ENCODE data around the gene ATG9A. TPM values are rescaled to one million over a fixed set of nuclear protein-coding genes. Genes with fewer than 3 reads are reported as not detected.

The ATG9A gene
- total RNA-seq, 1 experiment from 2014 or later, result 42.9 TPM

DNA sequence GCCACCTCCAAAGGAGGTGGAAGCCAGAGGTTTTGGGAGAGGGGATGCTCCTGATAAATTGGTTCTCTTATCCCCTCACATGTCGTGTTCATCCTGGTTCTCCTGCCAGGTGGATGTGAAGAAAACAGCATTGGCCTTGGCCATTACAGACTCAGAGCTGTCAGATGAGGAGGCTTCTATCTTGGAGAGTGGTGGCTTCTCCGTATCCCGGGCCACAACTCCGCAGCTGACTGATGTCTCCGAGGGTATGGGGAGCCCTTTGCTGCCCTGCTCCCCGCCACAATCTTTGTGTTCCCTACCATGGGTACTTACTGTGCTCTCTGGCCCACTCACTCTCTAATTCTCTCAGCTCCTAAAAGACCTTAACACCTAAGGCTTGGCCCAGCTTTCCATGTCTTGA is 47.9 kb downstream of the ATG9A start (continued):
- TF ChIP-seq, protein P1, sequence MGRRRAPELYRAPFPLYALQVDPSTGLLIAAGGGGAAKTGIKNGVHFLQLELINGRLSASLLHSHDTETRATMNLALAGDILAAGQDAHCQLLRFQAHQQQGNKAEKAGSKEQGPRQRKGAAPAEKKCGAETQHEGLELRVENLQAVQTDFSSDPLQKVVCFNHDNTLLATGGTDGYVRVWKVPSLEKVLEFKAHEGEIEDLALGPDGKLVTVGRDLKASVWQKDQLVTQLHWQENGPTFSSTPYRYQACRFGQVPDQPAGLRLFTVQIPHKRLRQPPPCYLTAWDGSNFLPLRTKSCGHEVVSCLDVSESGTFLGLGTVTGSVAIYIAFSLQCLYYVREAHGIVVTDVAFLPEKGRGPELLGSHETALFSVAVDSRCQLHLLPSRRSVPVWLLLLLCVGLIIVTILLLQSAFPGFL (CRISPR knock-in tag; IDR thresholded peaks at IDR 0.05; ENCODE audit: borderline replicate concordance), result no peak

DNA sequence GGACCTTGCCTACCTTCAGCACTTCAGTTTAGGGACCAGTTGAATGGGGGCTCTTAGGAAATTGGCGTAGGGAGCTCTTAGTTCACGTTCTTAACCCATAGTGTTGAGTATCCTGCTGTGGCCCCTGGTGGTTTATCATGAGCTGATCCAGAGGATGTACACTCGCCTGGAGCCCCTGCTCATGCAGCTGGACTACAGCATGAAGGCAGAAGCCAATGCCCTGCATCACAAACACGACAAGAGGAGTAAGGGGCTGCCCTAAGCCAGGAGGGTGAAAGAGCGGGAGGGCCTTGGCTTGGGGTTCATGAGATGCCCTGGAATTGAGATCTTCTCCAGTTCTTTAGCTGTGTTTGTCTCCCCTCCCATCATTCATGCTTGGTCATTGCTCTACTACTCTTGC is 48.5 kb downstream of the ATG9A start:
- DNase-seq (ENCODE audit: low spot score), result no peak
- H3K9me3 Mint-ChIP-seq, result no peaks in the 10 kb centered on the region
- peaks cover 27% of the 10 kb centered on the region for H3K36me3 Mint-ChIP-seq
- H3K4me3 Mint-ChIP-seq, result no peak overlapping the region
- ChIA-PET CTCF (no interaction called here), POLR2A (no interaction called here)
- H3K27me3 Mint-ChIP-seq (ENCODE audit: low read depth), result no peaks in the 10 kb centered on the region
- H3K27ac Mint-ChIP-seq, result no peak overlapping the region
- no peak for ATAC-seq
- peaks cover 14% of the 10 kb centered on the region for H3K4me1 Mint-ChIP-seq
- TF ChIP-seq IRF1 (CRISPR knock-in tag; IDR thresholded peaks at IDR 0.05) (no peak), HMGA2 (CRISPR knock-in tag; IDR thresholded peaks at IDR 0.05) (no peak), GRHL2 (CRISPR knock-in tag; IDR thresholded peaks at IDR 0.05; ENCODE audit: insufficient replicate concordance, severe bottlenecking) (no peak), ELF4 (CRISPR knock-in tag; IDR thresholded peaks at IDR 0.05; ENCODE audit: low read depth) (no peak), ZNF263 (CRISPR knock-in tag; IDR thresholded peaks at IDR 0.05; ENCODE audit: low read depth) (no peak), ZNF396 (CRISPR knock-in tag; IDR thresholded peaks at IDR 0.05; ENCODE audit: borderline replicate concordance) (no peak), ZNF416 (CRISPR knock-in tag; IDR thresholded peaks at IDR 0.05) (no peak), ETV6 (CRISPR knock-in tag; IDR thresholded peaks at IDR 0.05) (no peak), NFE2L1 (CRISPR knock-in tag; IDR thresholded peaks at IDR 0.05) (no peak), PRRX2 (CRISPR knock-in tag; IDR thresholded peaks at IDR 0.05) (no peak), ZNF317 (CRISPR knock-in tag; IDR thresholded peaks at IDR 0.05; ENCODE audit: borderline replicate concordance, low read depth) (no peak), ZNF121 (CRISPR knock-in tag; IDR thresholded peaks at IDR 0.05) (no peak), CREB1 (CRISPR knock-in tag; IDR thresholded peaks at IDR 0.05) (no peak)
- TF ChIP-seq, protein P2, sequence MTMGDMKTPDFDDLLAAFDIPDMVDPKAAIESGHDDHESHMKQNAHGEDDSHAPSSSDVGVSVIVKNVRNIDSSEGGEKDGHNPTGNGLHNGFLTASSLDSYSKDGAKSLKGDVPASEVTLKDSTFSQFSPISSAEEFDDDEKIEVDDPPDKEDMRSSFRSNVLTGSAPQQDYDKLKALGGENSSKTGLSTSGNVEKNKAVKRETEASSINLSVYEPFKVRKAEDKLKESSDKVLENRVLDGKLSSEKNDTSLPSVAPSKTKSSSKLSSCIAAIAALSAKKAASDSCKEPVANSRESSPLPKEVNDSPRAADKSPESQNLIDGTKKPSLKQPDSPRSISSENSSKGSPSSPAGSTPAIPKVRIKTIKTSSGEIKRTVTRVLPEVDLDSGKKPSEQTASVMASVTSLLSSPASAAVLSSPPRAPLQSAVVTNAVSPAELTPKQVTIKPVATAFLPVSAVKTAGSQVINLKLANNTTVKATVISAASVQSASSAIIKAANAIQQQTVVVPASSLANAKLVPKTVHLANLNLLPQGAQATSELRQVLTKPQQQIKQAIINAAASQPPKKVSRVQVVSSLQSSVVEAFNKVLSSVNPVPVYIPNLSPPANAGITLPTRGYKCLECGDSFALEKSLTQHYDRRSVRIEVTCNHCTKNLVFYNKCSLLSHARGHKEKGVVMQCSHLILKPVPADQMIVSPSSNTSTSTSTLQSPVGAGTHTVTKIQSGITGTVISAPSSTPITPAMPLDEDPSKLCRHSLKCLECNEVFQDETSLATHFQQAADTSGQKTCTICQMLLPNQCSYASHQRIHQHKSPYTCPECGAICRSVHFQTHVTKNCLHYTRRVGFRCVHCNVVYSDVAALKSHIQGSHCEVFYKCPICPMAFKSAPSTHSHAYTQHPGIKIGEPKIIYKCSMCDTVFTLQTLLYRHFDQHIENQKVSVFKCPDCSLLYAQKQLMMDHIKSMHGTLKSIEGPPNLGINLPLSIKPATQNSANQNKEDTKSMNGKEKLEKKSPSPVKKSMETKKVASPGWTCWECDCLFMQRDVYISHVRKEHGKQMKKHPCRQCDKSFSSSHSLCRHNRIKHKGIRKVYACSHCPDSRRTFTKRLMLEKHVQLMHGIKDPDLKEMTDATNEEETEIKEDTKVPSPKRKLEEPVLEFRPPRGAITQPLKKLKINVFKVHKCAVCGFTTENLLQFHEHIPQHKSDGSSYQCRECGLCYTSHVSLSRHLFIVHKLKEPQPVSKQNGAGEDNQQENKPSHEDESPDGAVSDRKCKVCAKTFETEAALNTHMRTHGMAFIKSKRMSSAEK (CRISPR knock-in tag; IDR thresholded peaks at IDR 0.05; ENCODE audit: borderline replicate concordance), result no peak
- TF ChIP-seq, protein P3, sequence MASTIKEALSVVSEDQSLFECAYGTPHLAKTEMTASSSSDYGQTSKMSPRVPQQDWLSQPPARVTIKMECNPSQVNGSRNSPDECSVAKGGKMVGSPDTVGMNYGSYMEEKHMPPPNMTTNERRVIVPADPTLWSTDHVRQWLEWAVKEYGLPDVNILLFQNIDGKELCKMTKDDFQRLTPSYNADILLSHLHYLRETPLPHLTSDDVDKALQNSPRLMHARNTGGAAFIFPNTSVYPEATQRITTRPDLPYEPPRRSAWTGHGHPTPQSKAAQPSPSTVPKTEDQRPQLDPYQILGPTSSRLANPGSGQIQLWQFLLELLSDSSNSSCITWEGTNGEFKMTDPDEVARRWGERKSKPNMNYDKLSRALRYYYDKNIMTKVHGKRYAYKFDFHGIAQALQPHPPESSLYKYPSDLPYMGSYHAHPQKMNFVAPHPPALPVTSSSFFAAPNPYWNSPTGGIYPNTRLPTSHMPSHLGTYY (CRISPR knock-in tag; IDR thresholded peaks at IDR 0.05), result no peak
- TF ChIP-seq, protein P4, sequence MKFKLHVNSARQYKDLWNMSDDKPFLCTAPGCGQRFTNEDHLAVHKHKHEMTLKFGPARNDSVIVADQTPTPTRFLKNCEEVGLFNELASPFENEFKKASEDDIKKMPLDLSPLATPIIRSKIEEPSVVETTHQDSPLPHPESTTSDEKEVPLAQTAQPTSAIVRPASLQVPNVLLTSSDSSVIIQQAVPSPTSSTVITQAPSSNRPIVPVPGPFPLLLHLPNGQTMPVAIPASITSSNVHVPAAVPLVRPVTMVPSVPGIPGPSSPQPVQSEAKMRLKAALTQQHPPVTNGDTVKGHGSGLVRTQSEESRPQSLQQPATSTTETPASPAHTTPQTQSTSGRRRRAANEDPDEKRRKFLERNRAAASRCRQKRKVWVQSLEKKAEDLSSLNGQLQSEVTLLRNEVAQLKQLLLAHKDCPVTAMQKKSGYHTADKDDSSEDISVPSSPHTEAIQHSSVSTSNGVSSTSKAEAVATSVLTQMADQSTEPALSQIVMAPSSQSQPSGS (CRISPR knock-in tag; IDR thresholded peaks at IDR 0.05; ENCODE audit: borderline replicate concordance, low read depth), result no peak
- TF ChIP-seq, protein P5, sequence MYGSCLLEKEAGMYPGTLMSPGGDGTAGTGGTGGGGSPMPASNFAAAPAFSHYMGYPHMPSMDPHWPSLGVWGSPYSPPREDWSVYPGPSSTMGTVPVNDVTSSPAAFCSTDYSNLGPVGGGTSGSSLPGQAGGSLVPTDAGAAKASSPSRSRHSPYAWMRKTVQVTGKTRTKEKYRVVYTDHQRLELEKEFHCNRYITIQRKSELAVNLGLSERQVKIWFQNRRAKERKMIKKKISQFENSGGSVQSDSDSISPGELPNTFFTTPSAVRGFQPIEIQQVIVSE (CRISPR knock-in tag; IDR thresholded peaks at IDR 0.05; ENCODE audit: borderline replicate concordance), result no peak
